Measurements from ENCODE around the gene ITGA6.

The ITGA6 gene

GRCh38 chr2:172427256-172427989 is at the start of gene ITGA6:
ITGA6 (plus strand) TSS chr2:172427586.
- DNase-seq, result peak; percentile 76

GRCh38 chr2:172380436-172381274 is 46.7 kb upstream of the ITGA6 start:
- DNase-seq, result no peak

GRCh38 chr2:172381275-172382027 is 45.9 kb upstream of the ITGA6 start:
- DNase-seq, result no peak

- no peak for DNase-seq
These were observed 40.0 kb upstream of the ITGA6 start for GRCh38 chr2:172387361-172387760.

- no peak for DNase-seq
These were observed 37.6 kb upstream of the ITGA6 start for GRCh38 chr2:172389685-172390339.

- DNase-seq, result no peak
These were observed 33.4 kb upstream of the ITGA6 start for GRCh38 chr2:172394002-172394401.

- DNase-seq, result no peak
These were observed 31.9 kb upstream of the ITGA6 start for GRCh38 chr2:172395503-172395902.

- DNase-seq, result no peak
These were observed 30.1 kb upstream of the ITGA6 start for GRCh38 chr2:172397148-172397834.

- DNase-seq, result no peak
These were observed 28.9 kb upstream of the ITGA6 start for GRCh38 chr2:172398440-172398839.

- no peak for DNase-seq
These were observed 27.6 kb upstream of the ITGA6 start for GRCh38 chr2:172399765-172400164.

- DNase-seq, result no peak
These were observed 25.2 kb upstream of the ITGA6 start for GRCh38 chr2:172402198-172402597.

GRCh38 chr2:172403402-172403801 is 24.0 kb upstream of the ITGA6 start:
- no peak for DNase-seq

- no peak for DNase-seq
These were observed 23.4 kb upstream of the ITGA6 start for GRCh38 chr2:172403881-172404468.

GRCh38 chr2:172404824-172405223 is 22.6 kb upstream of the ITGA6 start:
- DNase-seq, result no peak

GRCh38 chr2:172405673-172406072 is 21.7 kb upstream of the ITGA6 start:
- DNase-seq, result no peak

GRCh38 chr2:172408143-172408766 is 19.1 kb upstream of the ITGA6 start:
- DNase-seq, result no peak

GRCh38 chr2:172409042-172409441 is 18.3 kb upstream of the ITGA6 start:
- no peak for DNase-seq

GRCh38 chr2:172412984-172413492 is 14.3 kb upstream of the ITGA6 start:
- DNase-seq, result no peak

- DNase-seq, result no peak
These were observed 12.1 kb upstream of the ITGA6 start for GRCh38 chr2:172415157-172415864.

GRCh38 chr2:172415865-172416183 is 11.6 kb upstream of the ITGA6 start:
- no peak for DNase-seq

Data from stimulated activated CD4-positive, alpha-beta T cell treated with anti-CD3 and anti-CD28 coated beads, Interleukin-4, amount 100 ng/mL, for 24 hours (primary cell).